Stomach (tissue), 9 donors: ENCODE data around the gene PDE3A. TPM values are rescaled to one million over a fixed set of nuclear protein-coding genes. Genes with fewer than 3 reads are reported as not detected.

Experiments
- DNase-seq, 2 donors: peaks; one replicate each; pipeline versions ENCODE4 v3.0.0 to v3.0.0-alpha.2; 2013 to 2019
- H3K27ac ChIP-seq, 5 donors: fragments of 200-600 bp in 4 of 5; sonication (generic) in 4 of 5; one replicate each; pipeline ENCODE4 v1.5.1; 2013 to 2019; ENCODE audit warnings: mild to moderate bottlenecking in 1 of 5, moderate library complexity in 1 of 5
- H3K27me3 ChIP-seq, 3 donors: fragments of 200-600 bp; sonication (generic); one replicate each; pipeline ENCODE4 v1.5.1; 2017 to 2019; ENCODE audit warnings: mixed run types in 1 of 3
- H3K36me3 ChIP-seq, 4 donors: fragments of 200-600 bp; sonication (generic); 1 replicate in 3 of 4; 2 replicates in 1 of 4; pipeline ENCODE4 v1.5.1; 2016 to 2019
- H3K4me1 ChIP-seq, 4 donors: fragments of 200-600 bp; sonication (generic); one replicate each; pipeline ENCODE4 v1.5.1; 2016 to 2019
- H3K4me3 ChIP-seq, 4 donors: fragments of 200-600 bp; sonication (generic) in 3 of 4; one replicate each; pipeline ENCODE4 v1.5.1; 2016 to 2019; ENCODE audit warnings: mild to moderate bottlenecking in 1 of 4
- H3K9me3 ChIP-seq, 4 donors: fragments of 200-600 bp; sonication (generic); one replicate each; pipeline ENCODE4 v1.5.1; 2016 to 2019
- EP300 ChIP-seq: sonication (generic); formaldehyde crosslinking; IDR thresholded peaks from one replicate; pipeline ENCODE4 v1.6.1; 2017; ENCODE audit warnings: antibody characterized with exemption
- POLR2A ChIP-seq, 4 donors: fragments of 450-650 bp; IDR thresholded peaks; one replicate each; pipeline ENCODE4 v1.6.1; 2016; ENCODE audit warnings: antibody characterized with exemption in 4 of 4, control low read depth in 2 of 4, mild to moderate bottlenecking in 1 of 4, moderate library complexity in 1 of 4
- POLR2AphosphoS5 ChIP-seq, 3 donors: sonication (generic); formaldehyde crosslinking; IDR thresholded peaks; one replicate each; pipeline ENCODE4 v1.6.1; 2016; ENCODE audit warnings: antibody characterized with exemption in 3 of 3
- WGBS, 5 donors: extraction: QIAGEN DNeasy Blood & Tissue Kit in 3 of 5; methylation state at CpG; one replicate each; pipeline versions ENCODE4 v1.1.5 to v1.1.7; 2013 to 2018; 5-methylcytosine and 5-hydroxymethylcytosine counted together
- intact Hi-C: fragments of 100-400 bp; cut with DNase I; formaldehyde crosslinking; loops from one replicate; pipeline ENCODE4 v1.15.1; 2023; ENCODE audit warnings: low total_unique reads
- polyA plus RNA-seq, 3 donors: library from polyadenylated mRNA; stranded (reverse); fragments of 200-250 nt; gene quantifications; one replicate each; pipeline ENCODE4 v1.2.3, GENCODE V29; 2013
- total RNA-seq, 5 donors: library from RNA; depleted of rRNA; stranded (reverse); fragments of >200 nt; gene quantifications; one replicate each; pipeline versions ENCODE4 v1.1.0 to v1.2.3, GENCODE V29; 2014 to 2016
- TF ChIP-seq, protein P1 (sequence below), 7 experiments: fragments of 450-650 bp in 4 of 7; fragments of 200-600 bp in 3 of 7; sonication (generic) in 3 of 7; IDR thresholded peaks; one replicate each; pipeline ENCODE4 v1.5.1; 2016 to 2019; ENCODE audit warnings: antibody characterized with exemption in 7 of 7, control low read depth in 2 of 7, mild to moderate bottlenecking in 1 of 7
- donor health status: healthy with polysubstance abuse.
- donor health status: Bipolar disorder and iron deficiency.
- donor health status: healthy.

Gene PDE3A
- total and polyA plus RNA-seq, 8 donors: 0.19 to 50.9 (median 12.0) TPM

DNA sequence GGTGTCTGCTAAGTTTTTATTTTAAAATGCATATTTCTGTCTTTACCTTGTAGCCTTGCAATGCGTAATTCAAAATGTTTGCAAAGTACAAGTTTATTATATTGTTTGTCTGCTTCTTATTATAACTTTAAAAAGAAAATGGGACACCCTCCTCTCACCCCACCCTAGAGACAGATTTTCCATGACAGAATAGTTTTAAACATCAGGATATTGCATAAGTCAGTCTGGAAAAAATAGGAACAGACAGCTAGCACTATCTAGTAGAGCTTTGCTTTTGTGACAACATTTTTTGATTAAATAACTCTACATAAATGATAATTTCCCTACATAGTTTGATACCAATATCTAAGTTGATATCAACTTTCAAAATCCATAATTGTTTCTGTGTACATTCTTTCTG is 71.3 kb downstream of the PDE3A start:
- no peaks in the 10 kb centered on the region for H3K9me3 ChIP-seq
- no peaks in the 10 kb centered on the region for H3K27me3 ChIP-seq
- peaks cover 0 to 18% (median 0%) of the 10 kb centered on the region in 4 donors for H3K4me1 ChIP-seq
- no peaks in the 10 kb centered on the region for H3K36me3 ChIP-seq
- intact Hi-C loops: no loop called here
- no peak overlapping the region for H3K27ac ChIP-seq
- TF ChIP-seq POLR2AphosphoS5 (IDR thresholded peaks at IDR 0.05) (no peak), EP300 (no peak), POLR2A (IDR thresholded peaks at IDR 0.05) (no peak)
- TF ChIP-seq, protein P1, sequence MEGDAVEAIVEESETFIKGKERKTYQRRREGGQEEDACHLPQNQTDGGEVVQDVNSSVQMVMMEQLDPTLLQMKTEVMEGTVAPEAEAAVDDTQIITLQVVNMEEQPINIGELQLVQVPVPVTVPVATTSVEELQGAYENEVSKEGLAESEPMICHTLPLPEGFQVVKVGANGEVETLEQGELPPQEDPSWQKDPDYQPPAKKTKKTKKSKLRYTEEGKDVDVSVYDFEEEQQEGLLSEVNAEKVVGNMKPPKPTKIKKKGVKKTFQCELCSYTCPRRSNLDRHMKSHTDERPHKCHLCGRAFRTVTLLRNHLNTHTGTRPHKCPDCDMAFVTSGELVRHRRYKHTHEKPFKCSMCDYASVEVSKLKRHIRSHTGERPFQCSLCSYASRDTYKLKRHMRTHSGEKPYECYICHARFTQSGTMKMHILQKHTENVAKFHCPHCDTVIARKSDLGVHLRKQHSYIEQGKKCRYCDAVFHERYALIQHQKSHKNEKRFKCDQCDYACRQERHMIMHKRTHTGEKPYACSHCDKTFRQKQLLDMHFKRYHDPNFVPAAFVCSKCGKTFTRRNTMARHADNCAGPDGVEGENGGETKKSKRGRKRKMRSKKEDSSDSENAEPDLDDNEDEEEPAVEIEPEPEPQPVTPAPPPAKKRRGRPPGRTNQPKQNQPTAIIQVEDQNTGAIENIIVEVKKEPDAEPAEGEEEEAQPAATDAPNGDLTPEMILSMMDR (IDR thresholded peaks at IDR 0.05): no peak
- WGBS, 5 donors: 48 to 91% (median 87%) methylated on average over 1 of the region's 1 CpG
- H3K4me3 ChIP-seq: no peak overlapping the region
- DNase-seq: no peak

DNA sequence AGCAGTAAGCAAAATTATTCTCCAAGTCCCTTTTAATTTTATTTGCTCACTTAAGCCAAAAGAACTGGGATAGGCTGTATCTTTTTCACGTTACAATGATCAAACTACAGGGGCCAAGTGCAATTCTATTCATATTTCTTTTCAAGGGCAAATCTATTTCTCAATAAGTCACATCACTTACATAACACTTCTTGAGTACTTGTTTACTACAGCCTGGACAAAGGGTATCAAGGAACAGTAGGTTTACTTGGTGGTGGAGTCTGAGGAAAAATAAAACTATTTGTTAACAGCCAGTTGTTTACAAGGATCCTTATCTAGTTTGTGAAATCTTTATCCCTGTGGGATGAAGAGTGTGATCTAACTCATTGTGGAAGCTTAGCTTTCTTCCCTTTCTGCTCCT is 72.1 kb downstream of the PDE3A start:
- Histone ChIP-seq H3K4me3 (no peak overlapping the region), H3K36me3 (no peaks in the 10 kb centered on the region), H3K27ac (no peak overlapping the region), H3K4me1 (peaks cover 0 to 19% (median 0%) of the 10 kb centered on the region in 4 donors), H3K9me3 (no peaks in the 10 kb centered on the region), H3K27me3 (no peaks in the 10 kb centered on the region)
- 28 to 41% (median 33%) methylated on average over 1 of the region's 1 CpG for WGBS, 5 donors
- no peak for DNase-seq
- intact Hi-C loops: no loop called here
- TF ChIP-seq, protein P1 (IDR thresholded peaks at IDR 0.05): no peak
- TF ChIP-seq EP300 (no peak), POLR2A (IDR thresholded peaks at IDR 0.05) (no peak), POLR2AphosphoS5 (IDR thresholded peaks at IDR 0.05) (no peak)

DNA sequence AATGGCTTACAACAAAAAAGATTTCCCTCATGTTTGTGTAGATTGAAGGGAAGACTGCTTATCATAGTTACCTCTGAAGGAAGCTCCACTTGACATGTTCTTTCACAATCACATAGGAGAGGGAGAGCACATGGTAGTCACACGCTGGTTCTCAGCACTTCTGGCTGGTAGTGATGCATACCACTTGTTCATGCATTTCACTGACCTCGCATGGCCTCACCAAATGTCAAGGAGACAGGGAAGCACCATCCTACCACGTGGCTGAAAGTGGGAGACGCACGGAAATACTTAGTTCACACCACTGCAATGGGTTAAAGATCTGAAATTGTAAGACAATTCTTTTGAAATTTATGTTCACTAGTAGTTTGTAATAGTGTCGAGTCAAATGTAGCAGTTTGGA is 74.0 kb downstream of the PDE3A start:
- TF ChIP-seq POLR2A (IDR thresholded peaks at IDR 0.05): no peak
- TF ChIP-seq, protein P1 (IDR thresholded peaks at IDR 0.05): no peak
- no peak for TF ChIP-seq POLR2AphosphoS5 (IDR thresholded peaks at IDR 0.05)
- no peak for TF ChIP-seq EP300
- no peak for DNase-seq
- no peaks in the 10 kb centered on the region for H3K36me3 ChIP-seq
- peaks cover 0 to 24% (median 0%) of the 10 kb centered on the region in 4 donors for H3K4me1 ChIP-seq
- no peak overlapping the region for H3K4me3 ChIP-seq
- H3K27ac ChIP-seq: no peak overlapping the region
- 66 to 84% (median 79%) methylated on average over 6 of the region's 6 CpGs for WGBS, 5 donors
- no peaks in the 10 kb centered on the region for H3K27me3 ChIP-seq
- intact Hi-C loops: no loop called here
- H3K9me3 ChIP-seq: no peaks in the 10 kb centered on the region

DNA sequence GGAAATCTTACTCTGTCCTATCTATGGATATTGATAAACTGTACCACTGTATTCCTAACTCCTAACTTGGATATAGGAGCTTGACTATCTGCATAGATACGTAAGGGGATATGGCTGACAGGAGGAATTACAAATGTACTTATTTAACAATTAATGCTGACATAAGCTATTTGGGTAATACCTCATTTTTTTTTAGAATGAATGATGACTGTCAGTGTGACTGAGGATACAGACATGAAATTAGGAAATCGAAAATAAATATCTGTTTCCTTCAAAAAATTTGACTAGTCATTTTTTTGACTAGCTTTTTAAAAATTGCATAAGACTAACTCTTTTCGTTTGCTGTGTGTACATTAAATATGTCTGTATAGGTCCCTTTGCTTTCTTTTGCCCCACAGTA is 74.9 kb downstream of the PDE3A start:
- Histone ChIP-seq H3K36me3 (no peaks in the 10 kb centered on the region), H3K4me1 (peaks cover 0 to 24% (median 0%) of the 10 kb centered on the region in 4 donors), H3K9me3 (no peaks in the 10 kb centered on the region), H3K27ac (no peak overlapping the region), H3K4me3 (no peak overlapping the region), H3K27me3 (no peaks in the 10 kb centered on the region)
- intact Hi-C loops: no loop called here
- 67 to 78% (median 78%) methylated on average over 3 of the region's 3 CpGs for WGBS, 5 donors
- DNase-seq: no peak
- TF ChIP-seq EP300 (no peak), POLR2A (IDR thresholded peaks at IDR 0.05) (no peak), POLR2AphosphoS5 (IDR thresholded peaks at IDR 0.05) (no peak)
- TF ChIP-seq, protein P1 (IDR thresholded peaks at IDR 0.05): no peak
